ENCODE data around the gene XRN1.

DNA sequence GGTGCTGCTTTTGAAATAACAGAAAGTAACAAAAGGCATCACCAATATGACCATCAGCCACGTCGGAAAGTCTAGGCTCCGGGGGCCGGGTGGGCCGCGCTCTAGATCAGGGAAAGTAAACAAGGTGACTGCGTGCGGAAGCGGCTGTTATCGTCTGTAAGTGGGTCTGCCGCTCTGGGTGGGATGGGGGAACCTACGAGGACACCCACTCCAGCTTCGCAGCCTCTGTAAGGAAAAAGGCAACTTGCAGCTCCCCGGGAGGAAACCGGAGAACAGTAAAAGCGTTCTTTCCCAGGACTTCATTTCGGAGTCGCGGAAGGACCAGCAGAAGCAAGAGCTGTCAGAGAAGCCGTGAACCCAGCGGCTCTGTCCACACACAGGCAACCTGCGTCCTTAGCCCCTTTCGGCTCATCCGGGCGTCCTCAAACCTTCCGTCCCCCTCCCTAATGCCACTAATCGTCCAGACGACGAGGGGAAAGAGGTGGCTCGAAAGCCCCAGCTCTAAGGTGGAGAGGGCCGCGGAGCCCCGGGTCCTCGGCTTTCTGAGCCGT lies 461 bp downstream of the XRN1 start:
- TF ChIP-seq, protein P1, sequence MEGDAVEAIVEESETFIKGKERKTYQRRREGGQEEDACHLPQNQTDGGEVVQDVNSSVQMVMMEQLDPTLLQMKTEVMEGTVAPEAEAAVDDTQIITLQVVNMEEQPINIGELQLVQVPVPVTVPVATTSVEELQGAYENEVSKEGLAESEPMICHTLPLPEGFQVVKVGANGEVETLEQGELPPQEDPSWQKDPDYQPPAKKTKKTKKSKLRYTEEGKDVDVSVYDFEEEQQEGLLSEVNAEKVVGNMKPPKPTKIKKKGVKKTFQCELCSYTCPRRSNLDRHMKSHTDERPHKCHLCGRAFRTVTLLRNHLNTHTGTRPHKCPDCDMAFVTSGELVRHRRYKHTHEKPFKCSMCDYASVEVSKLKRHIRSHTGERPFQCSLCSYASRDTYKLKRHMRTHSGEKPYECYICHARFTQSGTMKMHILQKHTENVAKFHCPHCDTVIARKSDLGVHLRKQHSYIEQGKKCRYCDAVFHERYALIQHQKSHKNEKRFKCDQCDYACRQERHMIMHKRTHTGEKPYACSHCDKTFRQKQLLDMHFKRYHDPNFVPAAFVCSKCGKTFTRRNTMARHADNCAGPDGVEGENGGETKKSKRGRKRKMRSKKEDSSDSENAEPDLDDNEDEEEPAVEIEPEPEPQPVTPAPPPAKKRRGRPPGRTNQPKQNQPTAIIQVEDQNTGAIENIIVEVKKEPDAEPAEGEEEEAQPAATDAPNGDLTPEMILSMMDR (IDR thresholded peaks at IDR 0.05; ENCODE audit: insufficient read depth, low read length) = no peak
- no peak; the same call in 1 of the 2 replicates for TF ChIP-seq POLR2AphosphoS5 (IDR thresholded peaks at IDR 0.05; ENCODE audit: low read depth)

Data from HL-60 (cell line).